Fibroblast of skin of right biceps (primary cell): ENCODE data around the gene MTRF1L.
"Not testable (repeated sequence)": the region's sequence is repeated elsewhere in the genome, so short reads cannot be mapped to it uniquely, and the experiment has no call there.

Source experiments
- DNase-seq: peaks from one replicate; pipeline ENCODE4 v3.0.0-alpha.2; 2013

Gene MTRF1L

DNA sequence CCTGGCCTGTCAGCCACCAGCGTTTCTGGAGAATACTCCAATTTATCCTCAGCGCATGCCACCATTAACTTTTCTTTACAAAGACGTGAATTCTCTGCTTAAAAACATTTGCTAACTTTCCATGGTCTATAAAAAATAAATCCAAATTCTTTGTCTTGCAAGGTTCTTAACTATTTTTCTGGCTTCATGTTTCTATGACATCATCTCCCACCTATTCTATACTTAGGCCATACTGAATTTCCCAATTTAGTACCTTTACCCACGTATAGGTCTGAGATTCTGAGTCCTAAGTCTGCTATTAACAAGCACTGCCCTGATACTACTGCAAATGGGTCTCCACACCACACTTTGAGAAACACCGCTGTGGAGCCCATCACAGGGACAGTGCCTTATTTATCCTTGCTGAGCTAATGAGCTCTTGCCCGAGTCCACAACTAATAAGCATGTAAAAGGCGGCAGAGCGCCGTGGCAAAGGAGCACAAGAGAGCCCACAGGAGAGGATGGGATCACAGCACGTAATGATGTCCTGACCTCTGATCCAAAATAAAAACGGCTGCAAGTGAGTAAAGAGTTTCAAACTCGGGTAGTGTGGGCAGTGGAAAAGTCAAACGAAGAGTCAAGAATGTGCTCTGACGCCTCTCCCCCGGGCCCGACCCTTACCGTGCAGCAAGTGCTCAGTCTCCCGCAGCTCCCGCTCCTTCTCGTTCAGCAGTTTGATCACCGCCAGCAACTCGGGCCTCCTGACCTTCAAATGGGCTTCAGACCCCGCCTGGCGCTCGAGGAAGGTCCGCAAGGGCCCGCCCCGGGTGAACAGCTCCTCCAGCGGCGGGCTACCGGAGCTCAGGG lies 519 bp downstream of the MTRF1L start:
- no peak for DNase-seq

DNA sequence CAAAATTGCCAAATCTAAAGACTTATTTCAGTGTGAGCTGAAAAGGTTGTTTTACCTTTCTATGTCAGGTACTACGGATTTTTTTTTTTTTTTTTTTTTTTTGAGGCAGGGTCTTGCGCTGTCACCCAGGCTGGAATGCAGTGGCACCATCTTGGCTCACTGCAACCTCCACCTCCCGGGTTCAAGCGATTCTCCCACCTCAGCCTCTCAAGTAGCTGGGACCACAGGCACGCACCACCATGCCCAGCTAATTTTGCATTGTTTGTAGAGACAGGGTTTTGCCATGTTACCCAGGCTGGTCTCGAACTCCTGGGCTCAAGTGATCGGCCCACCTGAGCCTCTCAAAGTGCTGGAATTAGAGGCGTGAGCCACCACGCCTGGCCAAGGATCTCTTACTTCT lies 1.7 kb downstream of the MTRF1L start:
- not testable (repeated sequence) for DNase-seq

DNA sequence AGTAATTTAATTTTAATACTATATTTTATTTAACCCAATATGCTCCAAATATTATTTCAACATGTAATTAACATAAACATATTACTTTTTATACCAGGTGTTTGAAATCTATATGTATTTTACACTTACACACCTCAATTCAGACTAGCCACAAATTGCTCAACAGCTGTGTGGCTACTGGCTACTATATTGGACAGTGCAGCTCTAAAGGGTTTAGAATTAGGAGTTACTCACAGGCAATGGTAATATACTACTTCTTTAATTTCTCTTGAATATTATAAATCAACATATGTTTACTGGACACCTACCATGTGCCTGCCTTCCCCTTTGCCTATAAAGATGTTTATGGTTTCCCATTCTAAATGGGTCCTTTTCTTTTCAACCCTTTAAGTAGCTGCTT lies 2.3 kb downstream of the MTRF1L start:
- no peak for DNase-seq

DNA sequence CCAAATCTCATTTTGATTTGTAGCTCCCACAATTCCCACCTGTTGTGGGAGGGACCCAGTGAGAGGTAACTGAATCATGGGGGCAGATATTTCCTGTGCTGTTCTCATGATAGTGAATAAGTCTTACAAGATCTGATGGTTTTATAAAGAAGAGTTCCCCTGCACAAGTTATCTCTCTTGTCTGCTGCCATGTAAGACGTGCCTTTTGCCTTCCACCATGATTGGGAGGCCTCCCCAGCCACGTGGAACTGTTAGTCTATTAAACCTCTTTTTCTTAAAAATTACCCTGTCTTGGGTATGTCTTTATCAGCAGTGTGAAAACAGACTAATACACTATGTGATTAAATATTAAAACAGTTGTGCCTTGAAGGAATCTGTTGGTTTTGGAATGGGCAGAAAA lies 3.0 kb downstream of the MTRF1L start:
- DNase-seq, result not testable (repeated sequence)

DNA sequence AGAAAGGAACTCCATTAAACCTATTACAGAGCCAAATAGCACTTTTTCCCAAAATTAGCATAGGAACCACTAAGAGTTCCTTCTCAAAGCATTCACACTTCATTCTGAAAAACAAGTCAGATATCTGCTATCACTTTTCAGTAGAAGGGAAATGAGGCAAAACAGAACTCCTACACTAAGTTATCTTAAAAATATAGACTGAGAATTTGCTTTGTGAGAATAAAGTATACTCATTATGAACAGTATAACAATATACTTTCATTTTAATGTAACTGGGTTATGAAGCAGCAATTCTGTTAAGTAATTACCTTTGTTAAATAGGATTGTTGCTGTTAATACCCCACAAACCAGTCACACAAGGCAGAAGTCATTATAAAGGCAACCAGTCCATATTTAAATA lies 8.7 kb downstream of the MTRF1L start:
- DNase-seq, result no peak

DNA sequence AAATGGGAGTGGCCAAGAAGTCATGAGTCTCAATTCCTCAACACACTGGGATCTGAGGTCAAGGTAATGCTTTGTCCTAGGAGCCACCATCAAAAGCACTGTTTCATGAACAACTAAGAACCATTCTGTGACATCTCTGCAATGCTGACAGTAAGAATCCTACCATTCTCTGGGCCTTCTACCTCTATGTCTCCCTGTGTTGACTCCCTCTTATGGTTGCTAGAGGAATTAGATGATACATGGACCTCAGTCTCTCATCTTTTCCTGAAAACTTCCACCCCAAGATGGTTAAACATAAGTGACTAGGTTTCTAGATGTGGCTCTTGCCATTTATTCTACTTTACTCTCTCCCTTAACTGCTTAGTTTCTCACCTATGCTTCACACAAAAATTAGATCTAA lies 9.1 kb downstream of the MTRF1L start:
- no peak for DNase-seq

DNA sequence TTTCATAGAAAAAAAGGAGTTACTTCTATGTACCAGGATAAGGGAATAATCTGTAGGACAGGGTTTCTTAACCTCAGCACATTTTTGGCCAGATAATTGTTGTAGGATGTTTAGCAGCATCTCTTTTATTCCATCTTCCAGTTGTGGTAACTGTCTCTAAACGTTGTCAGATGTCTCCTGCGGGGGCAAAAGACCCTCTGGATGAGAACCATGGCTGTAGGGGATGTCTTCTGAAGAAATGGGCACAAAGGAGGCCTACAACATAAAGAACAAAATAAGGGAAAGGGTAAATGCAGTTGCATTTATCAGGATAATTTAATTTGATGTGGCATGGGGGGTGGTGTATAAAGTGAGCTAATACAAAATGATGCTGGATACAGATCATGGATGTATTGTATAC lies 15.5 kb downstream of the MTRF1L start:
- no peak for DNase-seq

DNA sequence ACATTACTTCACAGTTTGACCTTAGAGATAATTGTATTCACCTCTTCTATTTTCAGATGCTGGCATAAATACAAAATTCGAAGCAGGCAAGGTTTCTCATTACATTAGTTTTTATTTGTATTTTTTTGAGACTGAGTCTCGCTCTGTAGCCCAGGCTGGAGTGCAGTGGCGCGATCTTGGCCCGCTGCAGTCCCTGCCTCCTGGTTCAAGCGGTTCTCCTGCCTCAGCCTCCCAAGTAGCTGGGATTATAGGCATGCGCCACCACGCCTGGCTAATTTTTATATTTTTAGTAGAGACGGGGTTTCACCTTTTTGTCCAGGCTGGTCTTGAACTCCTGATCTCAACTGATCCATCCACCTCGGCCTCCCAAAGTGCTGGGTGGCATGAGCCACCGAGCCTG lies 17.2 kb downstream of the MTRF1L start:
- DNase-seq, result not testable (repeated sequence)

DNA sequence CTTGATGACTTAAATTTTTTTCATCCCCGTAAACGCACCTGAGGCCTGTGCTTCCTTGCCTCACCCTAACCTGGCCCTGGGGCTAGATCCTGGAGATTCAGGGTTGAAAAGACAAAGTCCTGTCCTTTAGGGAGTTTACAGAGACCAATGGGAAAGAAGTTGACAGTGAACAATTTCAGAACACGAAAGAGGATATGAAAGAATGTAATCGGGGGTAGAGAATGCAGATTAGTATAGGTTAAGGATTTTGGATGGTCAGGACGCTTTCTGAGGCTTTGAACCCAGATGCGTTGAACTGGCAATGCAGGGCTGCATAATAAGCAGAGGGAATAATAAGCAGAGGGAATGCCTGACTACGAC lies 18.0 kb downstream of the MTRF1L start:
- DNase-seq, result peak; percentile 8

DNA sequence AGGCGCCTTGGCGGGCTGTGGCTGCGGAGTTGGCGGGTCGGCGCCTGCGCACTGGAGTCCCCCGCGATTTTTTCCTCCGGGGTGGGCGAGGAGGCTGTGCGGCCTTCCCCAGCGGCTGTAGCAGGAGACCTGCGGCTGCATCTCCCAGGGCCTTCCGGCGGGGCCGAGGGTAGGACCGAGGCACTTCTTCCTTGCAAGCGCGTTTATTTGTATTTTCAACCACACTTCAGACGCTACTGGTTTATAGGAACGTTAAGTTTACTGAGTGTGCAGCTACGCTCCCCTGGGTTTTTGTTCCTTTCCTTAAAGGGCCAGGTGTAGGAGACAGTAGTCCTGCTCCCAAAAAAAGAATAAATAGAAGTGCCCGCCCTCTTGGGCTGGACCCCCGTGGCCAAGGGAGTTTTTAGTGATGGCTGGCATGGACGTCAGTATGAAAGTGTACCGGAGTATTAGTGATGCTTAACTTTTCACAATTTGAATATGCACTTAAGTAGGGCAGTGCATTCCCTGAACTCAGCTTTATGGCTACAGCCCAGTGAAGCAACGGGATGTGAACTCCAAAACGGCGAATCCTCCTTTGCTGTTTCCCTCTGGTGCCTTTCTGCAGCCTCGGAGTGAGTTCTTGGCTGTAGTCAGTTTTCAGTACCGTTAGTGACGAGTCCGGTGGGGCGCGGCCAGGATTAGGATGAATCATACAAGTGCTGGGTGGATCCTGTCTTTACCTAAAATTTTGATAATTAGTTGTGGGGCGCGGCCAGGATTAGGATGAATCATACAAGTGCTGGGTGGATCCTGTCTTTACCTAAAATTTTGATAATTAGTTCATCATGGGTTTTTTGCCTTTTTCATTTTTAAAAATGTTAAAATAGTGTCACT lies 18.6 kb downstream of the MTRF1L start:
- DNase-seq, result peak; percentile 88

DNA sequence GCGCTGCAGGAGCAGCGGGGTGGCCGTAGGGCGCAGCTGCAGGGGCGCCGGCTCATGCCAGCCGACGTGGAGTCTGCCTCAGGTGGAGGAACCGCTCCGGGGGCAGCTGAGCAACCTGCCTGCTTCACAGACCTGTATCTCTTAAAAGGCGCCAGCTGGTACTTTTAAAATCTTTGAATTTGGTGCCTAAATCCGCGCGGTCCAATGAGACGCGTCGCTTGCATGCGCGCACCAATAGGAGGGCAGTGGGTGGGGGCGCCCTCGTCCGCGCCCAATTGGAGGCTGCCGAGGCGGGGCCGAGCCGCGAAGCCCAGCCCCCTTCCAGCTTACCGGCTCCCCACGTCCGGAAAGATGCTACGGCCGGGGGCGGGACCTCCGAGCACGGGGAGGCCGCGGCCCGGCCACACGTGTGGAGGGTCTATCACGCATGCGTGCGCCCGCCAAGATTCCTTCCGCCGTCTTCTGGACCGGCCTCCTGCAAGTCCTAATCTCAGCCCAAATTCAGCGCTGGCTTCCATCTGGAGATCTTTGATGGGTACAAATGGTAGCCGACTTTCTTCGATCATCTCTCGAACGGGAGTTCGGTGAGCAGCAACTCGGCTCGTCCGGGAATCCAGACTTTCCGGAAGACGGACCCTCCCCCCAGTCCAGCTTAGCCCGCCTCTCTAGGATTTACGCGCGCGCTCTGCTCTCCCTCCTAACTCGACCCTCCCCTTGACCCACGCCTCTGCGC lies 19.4 kb downstream of the MTRF1L start, which contains the start of gene FBXO5:
FBXO5 (minus strand) TSS at position 138 of the 733 bp plus-strand sequence; CDS start at position 56, 82 bp downstream.
- DNase-seq, result peak; percentile 98

DNA sequence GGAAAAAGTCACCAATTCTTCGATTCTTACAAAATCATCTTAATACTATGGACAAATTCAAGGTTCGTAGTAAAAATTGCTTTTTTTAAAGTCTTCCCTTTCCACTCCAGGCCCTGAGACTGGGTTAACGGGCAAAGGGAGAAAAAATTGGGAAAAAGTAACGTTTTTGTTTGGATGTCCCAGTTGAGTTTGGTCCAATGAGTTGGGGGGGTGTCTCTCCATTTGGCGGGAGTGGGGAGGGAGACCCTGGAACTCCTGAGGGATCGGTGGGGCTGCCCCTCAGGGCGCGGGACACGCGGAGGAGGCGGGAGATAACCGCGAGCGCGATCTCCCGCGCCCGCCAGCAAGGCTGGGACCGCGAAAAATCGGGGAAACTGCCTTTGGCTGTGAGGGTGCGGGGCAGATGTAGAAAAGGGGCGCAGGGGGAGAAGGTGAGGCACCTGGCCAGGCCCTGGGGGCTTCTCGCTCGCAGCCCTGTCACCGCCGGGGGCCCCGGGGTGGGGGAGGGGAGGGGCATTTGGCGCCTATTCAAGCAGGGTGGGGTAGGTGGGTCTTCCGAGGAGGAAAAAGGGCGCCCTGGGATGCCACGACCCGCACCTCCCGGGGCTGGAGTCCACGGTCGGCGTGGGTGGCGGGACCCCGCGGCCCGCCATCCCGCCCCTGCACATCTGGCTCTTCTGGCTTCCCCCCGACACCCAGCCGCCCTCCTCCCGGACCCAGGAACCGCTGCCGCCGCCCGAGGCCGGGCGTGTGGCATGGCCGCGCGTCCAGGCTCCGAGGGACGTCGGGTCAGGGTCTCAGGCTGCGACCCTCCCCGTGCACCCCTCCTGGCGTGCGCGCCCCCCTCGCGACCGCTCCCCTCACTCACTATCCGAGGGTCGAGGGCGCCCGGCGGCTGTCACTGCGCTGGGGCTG lies 20.3 kb downstream of the MTRF1L start:
- peak; percentile 6 for DNase-seq

DNA sequence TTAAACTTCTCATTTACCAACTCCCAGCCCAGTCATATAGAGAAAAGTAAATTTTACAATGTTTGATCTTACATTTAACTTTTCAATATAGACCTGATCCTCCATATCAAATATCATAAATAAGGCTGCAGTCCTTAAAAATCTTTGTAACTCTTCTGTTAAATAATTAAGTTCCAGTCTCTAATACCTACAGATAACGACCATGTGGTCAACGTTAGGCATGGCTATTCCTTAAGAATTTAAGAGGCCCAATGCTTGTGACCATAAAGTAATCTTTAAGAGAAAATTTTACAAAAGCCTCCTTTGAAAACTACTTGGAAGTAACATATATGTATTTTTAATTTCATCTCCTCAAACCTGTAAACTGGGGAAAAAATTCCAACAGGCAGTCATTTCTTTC lies 21.3 kb downstream of the MTRF1L start:
- no peak for DNase-seq

DNA sequence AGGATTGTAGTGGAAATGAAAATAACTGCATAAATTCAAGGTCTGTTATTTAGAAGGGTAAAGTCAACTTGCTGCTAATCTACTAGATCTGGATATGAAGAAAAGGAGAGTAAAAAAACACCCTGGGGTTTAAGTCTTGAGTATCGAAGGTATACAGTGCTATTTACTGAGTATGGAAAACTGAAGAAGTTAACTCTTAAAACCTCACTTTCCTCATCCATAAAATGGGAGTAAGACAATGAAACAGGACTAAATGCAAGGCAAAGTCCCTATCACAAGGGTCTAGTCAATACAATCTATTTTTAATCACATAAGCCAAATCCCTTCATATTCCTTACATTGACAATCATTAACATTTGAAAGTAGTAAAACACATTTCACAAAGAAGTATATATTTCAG lies 21.9 kb downstream of the MTRF1L start:
- DNase-seq, result no peak

DNA sequence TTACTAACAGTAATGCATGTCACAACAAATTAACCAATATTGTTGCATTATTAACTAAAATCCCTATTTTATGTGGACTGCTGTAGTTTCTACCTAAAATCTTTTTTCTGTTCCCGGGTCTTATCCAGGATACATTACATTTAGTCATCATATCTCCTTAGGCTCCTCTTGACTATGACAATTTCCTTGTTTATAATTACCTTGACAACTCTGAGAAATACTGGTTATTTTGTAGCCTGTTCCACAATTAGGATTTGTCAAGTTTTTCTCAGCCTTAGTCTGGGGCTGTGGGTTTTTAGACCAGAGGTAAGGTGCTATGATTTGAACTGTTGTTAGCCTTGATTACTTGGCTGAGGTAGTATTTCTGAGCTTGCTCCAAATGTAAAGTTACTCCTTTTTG lies 23.4 kb downstream of the MTRF1L start:
- DNase-seq, result no peak

DNA sequence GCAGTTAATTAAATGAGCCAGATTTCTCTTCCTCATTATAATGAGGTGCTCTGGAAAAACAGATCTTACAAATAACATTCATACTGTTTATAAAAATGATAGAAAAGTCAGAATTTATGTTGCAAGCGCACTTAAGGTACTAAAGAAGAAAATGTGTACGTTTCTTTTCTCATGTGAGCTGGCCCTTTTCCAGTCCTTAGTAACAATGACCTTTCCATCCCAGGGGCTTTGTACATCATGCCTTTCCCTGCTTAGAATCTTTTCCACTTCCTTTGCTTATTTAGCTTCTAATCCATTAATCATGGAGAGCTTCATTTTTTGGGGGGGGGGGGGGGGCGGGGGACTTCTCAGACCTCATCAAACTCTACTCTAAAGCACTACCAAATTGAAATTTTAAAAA lies 24.5 kb downstream of the MTRF1L start:
- DNase-seq, result peak; percentile 28

DNA sequence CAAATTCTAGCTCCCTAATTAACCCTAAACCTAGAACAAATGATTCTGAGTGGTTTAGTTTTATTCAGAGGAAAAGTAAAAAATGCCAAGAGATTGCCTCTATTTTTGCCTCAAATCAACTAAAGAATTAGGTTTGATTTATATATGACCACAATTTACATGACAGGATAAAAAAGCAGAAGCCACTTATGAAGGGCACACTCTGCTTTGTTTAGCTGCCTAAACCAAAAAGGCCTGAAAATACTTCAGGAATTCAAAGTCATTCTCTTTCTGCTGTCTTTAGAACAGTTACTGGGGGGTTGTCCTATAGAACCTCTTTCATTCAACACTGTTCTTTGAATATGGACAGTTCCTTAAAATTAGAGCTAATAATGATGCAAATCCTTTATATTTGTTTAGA lies 25.0 kb downstream of the MTRF1L start:
- no peak for DNase-seq

DNA sequence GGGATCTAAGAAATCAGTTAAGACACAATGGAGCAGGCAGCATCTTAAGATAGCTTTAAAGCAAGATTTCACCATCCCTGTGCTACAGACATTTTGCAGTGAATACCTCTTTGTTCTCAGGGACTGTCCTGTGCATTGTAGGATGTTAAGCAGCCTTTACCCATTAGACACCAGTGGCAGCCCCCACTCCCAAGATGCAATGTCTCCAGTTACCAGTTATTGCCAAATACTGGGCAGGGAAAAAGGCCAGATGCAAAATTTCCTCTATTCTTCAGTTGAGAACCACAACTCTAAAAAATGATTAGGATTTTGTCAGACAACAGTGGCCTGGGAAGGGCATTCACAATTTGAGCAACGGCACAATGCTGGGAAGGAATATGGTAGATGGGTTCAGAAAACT lies 25.8 kb downstream of the MTRF1L start:
- no peak for DNase-seq

DNA sequence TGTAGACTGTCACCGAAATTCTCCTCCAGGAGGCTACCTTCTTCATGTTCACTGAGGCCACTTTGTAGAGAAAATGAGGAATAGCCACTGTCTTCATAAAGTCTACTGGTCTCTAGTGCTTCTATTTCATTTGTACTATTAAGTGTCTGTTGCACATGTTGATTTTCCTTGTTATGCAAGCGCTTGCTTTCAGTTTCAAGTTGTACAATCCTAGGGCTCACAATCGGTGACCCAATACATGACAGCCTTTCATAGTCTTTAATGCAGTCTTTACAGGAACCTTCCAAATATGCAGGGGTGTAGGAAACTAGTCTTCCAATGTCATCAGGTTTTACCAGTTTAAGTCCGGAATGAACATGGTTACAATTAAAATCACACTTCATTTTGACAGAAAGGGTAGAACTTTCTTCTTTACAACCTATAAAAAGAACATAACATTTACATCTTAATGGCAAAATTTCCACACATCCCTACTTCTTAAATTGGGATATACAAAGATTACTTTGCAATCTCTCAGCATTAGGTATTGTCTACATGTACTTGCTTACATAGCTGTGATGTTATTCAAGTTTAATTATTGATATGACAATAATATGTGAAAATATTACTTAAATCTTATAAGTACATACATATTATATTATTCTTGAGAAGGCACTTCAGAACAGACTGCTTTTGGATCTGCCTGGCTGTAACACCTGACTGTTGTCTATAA lies 27.1 kb downstream of the MTRF1L start:
- no peak for DNase-seq

DNA sequence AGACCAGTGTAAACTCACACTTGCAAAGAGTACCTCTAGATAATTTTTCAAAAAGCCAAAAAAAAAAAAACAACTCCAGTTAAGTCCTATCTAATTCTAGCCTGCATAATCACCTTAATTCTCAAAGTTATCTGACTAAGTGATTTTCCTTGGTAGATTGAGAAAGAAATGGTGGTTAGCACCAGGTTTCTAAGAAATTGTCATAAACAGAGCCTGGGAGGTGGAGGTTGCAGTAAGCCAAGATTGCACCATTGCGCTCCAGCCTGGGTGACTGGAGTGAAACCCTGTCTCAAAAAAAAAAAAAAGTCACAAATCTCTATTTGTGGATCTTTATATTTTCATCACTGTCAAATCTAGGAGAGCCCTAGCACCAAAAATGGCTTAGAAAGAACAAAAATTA lies 28.6 kb downstream of the MTRF1L start:
- no peak for DNase-seq

DNA sequence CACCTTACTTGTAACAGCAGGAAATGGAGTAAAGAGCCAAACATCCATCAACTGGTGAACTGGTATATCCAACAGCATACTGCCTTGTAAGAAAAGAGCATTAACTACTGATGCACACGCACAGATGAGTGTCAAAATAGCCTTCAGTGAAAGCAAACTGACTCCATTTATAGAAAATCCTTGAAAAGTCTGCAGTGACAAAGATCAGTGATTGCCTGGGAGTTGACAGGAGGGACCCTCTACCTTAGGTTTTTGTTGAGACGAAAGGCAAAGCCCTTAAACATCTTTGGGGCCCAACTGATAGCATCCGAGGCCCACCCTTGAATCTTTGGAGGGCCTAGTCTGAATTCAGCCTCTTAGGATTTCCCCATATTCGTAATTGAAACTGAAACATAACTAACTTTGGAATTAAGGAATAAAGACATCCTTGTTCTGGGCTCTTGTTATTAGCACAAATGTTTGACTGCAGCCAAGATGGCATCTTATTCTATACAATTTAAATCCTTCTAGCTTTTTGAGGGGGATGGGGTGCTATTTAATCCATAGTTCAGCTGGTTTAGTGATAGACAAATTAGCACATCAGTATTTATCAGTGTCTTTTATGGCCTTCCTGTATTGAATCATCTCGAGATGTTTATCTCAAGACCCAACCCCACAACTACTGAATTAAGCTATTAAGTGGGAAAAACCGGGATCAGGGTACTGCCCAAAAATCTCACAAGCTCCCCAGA lies 32.7 kb downstream of the MTRF1L start:
- no peak for DNase-seq
